Endothelial cell of umbilical vein (primary cell): ENCODE data around the gene ETV6. TPM values are rescaled to one million over a fixed set of nuclear protein-coding genes. Genes with fewer than 3 reads are reported as not detected.

Source experiments
- BruUV-seq: library from RNA; stranded (reverse); fragments of 400-500 nt; replicated peaks from 2 replicates; lab custom pipeline; 2021; lab: Mats Ljungman, UMichigan
- CTCF ChIA-PET: fragments of 300-600, 350-600 bp; sonication (Branson Sonifier 250); formaldehyde crosslinking; loops from one replicate; lab custom pipeline; 2021; ENCODE audit warnings: antibody characterized with exemption, inconsistent platforms; lab: Charles Lee
- POLR2A ChIA-PET: fragments of 300-600, 350-600 bp; sonication (Branson Sonifier 250); formaldehyde crosslinking; loops from one replicate; lab custom pipeline; 2021; ENCODE audit warnings: antibody characterized with exemption, inconsistent platforms; lab: Charles Lee
- DNase-seq: peaks from one replicate; pipeline ENCODE4 v3.0.0-alpha.2; 2011; ENCODE audit warnings: low read depth, low spot score
- FAIRE-seq: peaks from 2 replicates; lab custom pipeline; 2011; peaks lifted over from hg19 to GRCh38; lab: Jason Lieb, UNC
- H2AFZ ChIP-seq: 2 replicates; pipeline ENCODE4 v1.6.0; 2012; ENCODE audit warnings: low read depth, low read length, control low read depth, inconsistent platforms
- H3K27ac ChIP-seq: 2 replicates; pipeline ENCODE4 v1.5.1; 2011; ENCODE audit warnings: low read depth, mild to moderate bottlenecking, control low read depth, low read length, moderate library complexity; ENCODE audit not compliant: insufficient read depth
- H3K27me3 ChIP-seq, 2 experiments: 2 replicates each; pipeline versions ENCODE4 v1.6.0 to v1.6.1; 2011; ENCODE audit warnings: low read length in 2 of 2, mixed read lengths in 1 of 2; ENCODE audit not compliant: control insufficient read depth in 2 of 2, insufficient read depth in 2 of 2
- H3K36me3 ChIP-seq, 2 experiments: 2 replicates in 1 of 2; 3 replicates in 1 of 2; pipeline ENCODE4 v1.5.1; 2011; ENCODE audit warnings: low read length in 2 of 2, mild to moderate bottlenecking in 1 of 2, moderate library complexity in 1 of 2; ENCODE audit not compliant: control insufficient read depth in 2 of 2, insufficient read depth in 2 of 2; ENCODE audit errors: extremely low read depth in 1 of 2
- H3K4me1 ChIP-seq: 3 replicates; pipeline ENCODE4 v1.5.1; 2011; ENCODE audit warnings: mild to moderate bottlenecking, low read length; ENCODE audit not compliant: control insufficient read depth, insufficient read depth; ENCODE audit errors: extremely low read depth
- H3K4me2 ChIP-seq: 2 replicates; pipeline ENCODE4 v1.6.1; 2011; ENCODE audit warnings: low read length, control low read depth, mixed read lengths; ENCODE audit not compliant: insufficient read depth
- H3K4me3 ChIP-seq, 3 experiments: fragments of 200-600 bp in 1 of 3; sonication (generic), shearing (Covaris generic) in 1 of 3; replicated peaks in 1 of 3; 2 replicates each; pipeline ENCODE4 v1.5.1; 2011 to 2016; ENCODE audit warnings: control low read depth in 3 of 3, low read length in 3 of 3, mild to moderate bottlenecking in 2 of 3, inconsistent platforms in 1 of 3, low read depth in 1 of 3, moderate library complexity in 1 of 3; ENCODE audit not compliant: insufficient read depth in 1 of 3
- H3K79me2 ChIP-seq: 2 replicates; pipeline ENCODE4 v1.6.0; 2012; ENCODE audit warnings: low read length, inconsistent platforms; ENCODE audit not compliant: control insufficient read depth, insufficient read depth
- H3K9ac ChIP-seq: replicated peaks from 2 replicates; pipeline ENCODE3; 2011; ENCODE audit warnings: low read length, control low read depth; ENCODE audit not compliant: insufficient read depth; ENCODE audit errors: extremely low read depth
- H3K9me1 ChIP-seq: replicated peaks from 3 replicates; pipeline ENCODE4 v1.6.0; 2011; ENCODE audit warnings: mild to moderate bottlenecking, low read length; ENCODE audit not compliant: control insufficient read depth, insufficient read depth; ENCODE audit errors: extremely low read depth
- H3K9me3 ChIP-seq: replicated peaks from 2 replicates; pipeline ENCODE4 v1.5.1; 2012; ENCODE audit warnings: low read length, inconsistent platforms; ENCODE audit not compliant: control insufficient read depth, insufficient read depth
- H4K20me1 ChIP-seq: replicated peaks from 2 replicates; pipeline ENCODE3; 2011; ENCODE audit warnings: mild to moderate bottlenecking, low read length; ENCODE audit not compliant: control insufficient read depth, insufficient read depth; ENCODE audit errors: extremely low read depth
- CTCF ChIP-seq, 2 donors: IDR thresholded peaks; 1 replicate in 1 of 2; 2 replicates in 1 of 2; pipeline ENCODE4 v1.5.1; 2011; ENCODE audit warnings: low read length in 2 of 2, mild to moderate bottlenecking in 2 of 2, moderate library complexity in 2 of 2, control low read depth in 1 of 2, inconsistent platforms in 1 of 2, low read depth in 1 of 2; ENCODE audit not compliant: insufficient read depth in 1 of 2; ENCODE audit errors: extremely low read depth in 1 of 2
- EZH2 ChIP-seq: IDR thresholded peaks from 2 replicates; pipeline ENCODE4 v1.6.1; 2012; ENCODE audit warnings: borderline replicate concordance, low read depth, mild to moderate bottlenecking, moderate library complexity, low read length, inconsistent platforms; ENCODE audit not compliant: severe bottlenecking
- FOS ChIP-seq: IDR thresholded peaks from 2 replicates; pipeline ENCODE4 v1.6.1; 2011; ENCODE audit warnings: mild to moderate bottlenecking, low read length, moderate library complexity, borderline replicate concordance; ENCODE audit not compliant: insufficient read depth
- GATA2 ChIP-seq: IDR thresholded peaks from 2 replicates; pipeline ENCODE4 v1.7.0; 2011; ENCODE audit warnings: low read depth, mild to moderate bottlenecking, moderate library complexity, mixed read lengths, low read length; ENCODE audit not compliant: insufficient read length, insufficient read depth
- MAX ChIP-seq: IDR thresholded peaks from 2 replicates; pipeline ENCODE4 v1.6.1; 2011; ENCODE audit not compliant: insufficient read depth, insufficient read length
- MYC ChIP-seq: IDR thresholded peaks from one replicate; pipeline ENCODE4 v1.6.1; 2011; ENCODE audit warnings: mild to moderate bottlenecking, low read depth, low read length
- POLR2A ChIP-seq: IDR thresholded peaks from 2 replicates; pipeline ENCODE4 v1.6.1; 2012; ENCODE audit warnings: low read depth, mild to moderate bottlenecking, control low read depth, low read length
- POLR2AphosphoS5 ChIP-seq: IDR thresholded peaks from 2 replicates; pipeline ENCODE4 v1.6.1; 2012; ENCODE audit warnings: low read depth, mild to moderate bottlenecking, control low read depth, low read length, moderate library complexity; ENCODE audit not compliant: insufficient read depth
- dilution Hi-C: fragments of 300-500 bp; cut with MboI; formaldehyde crosslinking; loops from one replicate; pipeline ENCODE4 v1.15.0; 2019; ENCODE audit warnings: low sequenced_read_pairs; ENCODE audit not compliant: extremely low pct_ligation_motif_present
- intact Hi-C: fragments of 100-400 bp; cut with micrococcal nuclease; formaldehyde crosslinking; loops from one replicate; pipeline ENCODE4 v1.10.0; 2022
- polyA plus RNA-seq, 4 experiments: library from polyadenylated mRNA; depleted of rRNA in 3 of 4; stranded (reverse) in 3 of 4; unstranded in 1 of 4; fragments of >200 nt; gene quantifications; 2 replicates each; pipeline versions ENCODE4 v1.2.1 to v1.2.3, GENCODE V29; 2011 to 2012; ENCODE audit warnings: missing spikeins in 1 of 4
- total RNA-seq: library from RNA; stranded (reverse); gene quantifications from 2 replicates; pipeline ENCODE4 v1.2.3, GENCODE V29; 2021

The ETV6 gene
- total and polyA plus RNA-seq, 2 donors (not counting 3 experiments of a cell fraction or from before 2014, with no cell fraction given) = 15.9 to 57.1 TPM

GRCh38 chr12:11698729-11699128 lies 49.3 kb downstream of the ETV6 start:
- Histone ChIP-seq H3K27me3 (no peaks in the 10 kb centered on the region), H3K79me2 (peaks cover 82% of the 10 kb centered on the region), H3K9me1 (no peaks in the 10 kb centered on the region), H2AFZ (no peak overlapping the region), H3K9ac (no peak overlapping the region), H3K4me2 (no peak overlapping the region), H3K36me3 (no peaks in the 10 kb centered on the region), H4K20me1 (no peaks in the 10 kb centered on the region), H3K4me3 (no peak overlapping the region), H3K9me3 (no peaks in the 10 kb centered on the region), H3K4me1 (peaks cover 24% of the 10 kb centered on the region), H3K27ac (no peak overlapping the region)
- CTCF ChIA-PET = no interaction called here
- intact Hi-C loops = loop anchor here (1.0 kb wide), 1 partner anchor 49 kb away; the partner anchor contains the start of gene ETV6
- TF ChIP-seq POLR2AphosphoS5 (no peak), GATA2 (no peak), MAX (no peak), FOS (no peak), EZH2 (no peak), POLR2A (no peak)
- dilution Hi-C loops = no loop called here
- POLR2A ChIA-PET = no interaction called here
- FAIRE-seq (peak; percentile 12), DNase-seq (no peak)
- BruUV-seq = no TSS peak

- ChIA-PET CTCF (interaction anchor here (0.6 to 0.8 kb wide), 2 partner anchors 31 to 33 kb away, joined by 3 read pairs; no protein-coding TSS in a partner anchor), POLR2A (no interaction called here)
- peaks cover 30% of the 10 kb centered on the region for H3K4me1 ChIP-seq
- H3K9me1 ChIP-seq = no peaks in the 10 kb centered on the region
- H3K79me2 ChIP-seq = peaks cover 69% of the 10 kb centered on the region
- no peak overlapping the region for H3K4me2 ChIP-seq
- intact Hi-C loops (no loop called here), dilution Hi-C loops (no loop called here)
- DNase-seq = peak; percentile 33
- H2AFZ ChIP-seq = no peak overlapping the region
- H4K20me1 ChIP-seq = no peaks in the 10 kb centered on the region
- H3K36me3 ChIP-seq = no peaks in the 10 kb centered on the region
- no TSS peak for BruUV-seq
- FAIRE-seq = no peak
- no peaks in the 10 kb centered on the region for H3K9me3 ChIP-seq
- no peak overlapping the region for H3K4me3 ChIP-seq
- no peaks in the 10 kb centered on the region for H3K27me3 ChIP-seq
- H3K27ac ChIP-seq = peak overlapping the region; percentile 16
- TF ChIP-seq MYC (no peak), MAX (no peak), CTCF (IDR thresholded peaks at IDR 0.05; ENCODE audit: extremely low read depth in 1 of 2, insufficient read depth in 1 of 2, low read depth in 1 of 2, low read length in 2 of 2) (no peak), EZH2 (no peak)
- H3K9ac ChIP-seq = no peak overlapping the region
Observed at GRCh38 chr12:11701433-11701832, 52.0 kb downstream of the ETV6 start.
